ENCODE results near the gene MARCHF2.
"Not testable (repeated sequence)": the region's sequence is repeated elsewhere in the genome, so short reads cannot be mapped to it uniquely, and the experiment has no call there.

MARCHF2 gene

GRCh38 chr19:8396563-8397203, 16.4 kb upstream of the MARCHF2 start:
- no peak overlapping the region for H3K27ac ChIP-seq (ENCODE audit: insufficient read depth, low read depth, low read length, poor library complexity, severe bottlenecking)
- no peaks in the 10 kb centered on the region for H3K27me3 ChIP-seq (ENCODE audit: control insufficient read depth, insufficient read depth, low read length, poor library complexity, severe bottlenecking)
- 60 to 64% methylated on average over 22 of the region's 22 CpGs for WGBS, 2 experiments
- peaks cover 8% of the 10 kb centered on the region for H3K4me1 ChIP-seq (ENCODE audit: control insufficient read depth, insufficient read depth, low read length)
- no peaks in the 10 kb centered on the region for H3K36me3 ChIP-seq (ENCODE audit: control insufficient read depth, insufficient read depth, low read length)
- H3K9me3 ChIP-seq (ENCODE audit: control insufficient read depth, low read length): no peaks in the 10 kb centered on the region
- no peak overlapping the region for H3K4me3 ChIP-seq (ENCODE audit: insufficient read depth, low read depth, low read length)

GRCh38 chr19:8397271-8397670, 15.8 kb upstream of the MARCHF2 start:
- 90 to 92% methylated on average over 7 of the region's 7 CpGs for WGBS, 2 experiments
- Histone ChIP-seq H3K4me1 (ENCODE audit: control insufficient read depth, insufficient read depth, low read length) (peaks cover 4% of the 10 kb centered on the region), H3K4me3 (ENCODE audit: insufficient read depth, low read depth, low read length) (no peak overlapping the region), H3K9me3 (ENCODE audit: control insufficient read depth, low read length) (no peaks in the 10 kb centered on the region), H3K27me3 (ENCODE audit: control insufficient read depth, insufficient read depth, low read length, poor library complexity, severe bottlenecking) (no peaks in the 10 kb centered on the region), H3K36me3 (ENCODE audit: control insufficient read depth, insufficient read depth, low read length) (peaks cover 4% of the 10 kb centered on the region), H3K27ac (ENCODE audit: insufficient read depth, low read depth, low read length, poor library complexity, severe bottlenecking) (no peak overlapping the region)

GRCh38 chr19:8397746-8398310, 15.3 kb upstream of the MARCHF2 start:
- peaks cover 4% of the 10 kb centered on the region for H3K4me1 ChIP-seq (ENCODE audit: control insufficient read depth, insufficient read depth, low read length)
- H3K27me3 ChIP-seq (ENCODE audit: control insufficient read depth, insufficient read depth, low read length, poor library complexity, severe bottlenecking): no peaks in the 10 kb centered on the region
- H3K36me3 ChIP-seq (ENCODE audit: control insufficient read depth, insufficient read depth, low read length): peaks cover 6% of the 10 kb centered on the region
- WGBS, 2 experiments: 93 to 94% methylated on average over 10 of the region's 10 CpGs
- H3K4me3 ChIP-seq (ENCODE audit: insufficient read depth, low read depth, low read length): no peak overlapping the region
- no peak overlapping the region for H3K27ac ChIP-seq (ENCODE audit: insufficient read depth, low read depth, low read length, poor library complexity, severe bottlenecking)
- no peaks in the 10 kb centered on the region for H3K9me3 ChIP-seq (ENCODE audit: control insufficient read depth, low read length)

- Histone ChIP-seq H3K4me1 (ENCODE audit: control insufficient read depth, insufficient read depth, low read length) (peaks cover 4% of the 10 kb centered on the region), H3K27me3 (ENCODE audit: control insufficient read depth, insufficient read depth, low read length, poor library complexity, severe bottlenecking) (no peaks in the 10 kb centered on the region), H3K9me3 (ENCODE audit: control insufficient read depth, low read length) (no peaks in the 10 kb centered on the region), H3K36me3 (ENCODE audit: control insufficient read depth, insufficient read depth, low read length) (peaks cover 6% of the 10 kb centered on the region), H3K4me3 (ENCODE audit: insufficient read depth, low read depth, low read length) (no peak overlapping the region), H3K27ac (ENCODE audit: insufficient read depth, low read depth, low read length, poor library complexity, severe bottlenecking) (no peak overlapping the region)
- WGBS, 2 experiments: 84 to 86% methylated on average over 9 of the region's 9 CpGs
Measured at GRCh38 chr19:8398311-8398771, 14.8 kb upstream of the MARCHF2 start.

GRCh38 chr19:8399681-8400188, 13.4 kb upstream of the MARCHF2 start:
- Histone ChIP-seq H3K27me3 (ENCODE audit: control insufficient read depth, insufficient read depth, low read length, poor library complexity, severe bottlenecking) (no peaks in the 10 kb centered on the region), H3K4me3 (ENCODE audit: insufficient read depth, low read depth, low read length) (no peak overlapping the region), H3K36me3 (ENCODE audit: control insufficient read depth, insufficient read depth, low read length) (peaks cover 10% of the 10 kb centered on the region), H3K27ac (ENCODE audit: insufficient read depth, low read depth, low read length, poor library complexity, severe bottlenecking) (no peak overlapping the region), H3K4me1 (ENCODE audit: control insufficient read depth, insufficient read depth, low read length) (peaks cover 4% of the 10 kb centered on the region), H3K9me3 (ENCODE audit: control insufficient read depth, low read length) (no peaks in the 10 kb centered on the region)
- WGBS, 2 experiments: 95% methylated on average over 34 of the region's 34 CpGs

- H3K9me3 ChIP-seq (ENCODE audit: control insufficient read depth, low read length): no peaks in the 10 kb centered on the region
- H3K4me3 ChIP-seq (ENCODE audit: insufficient read depth, low read depth, low read length): no peak overlapping the region
- H3K4me1 ChIP-seq (ENCODE audit: control insufficient read depth, insufficient read depth, low read length): peaks cover 3% of the 10 kb centered on the region
- 95 to 97% methylated on average over 21 of the region's 21 CpGs for WGBS, 2 experiments
- no peak overlapping the region for H3K27ac ChIP-seq (ENCODE audit: insufficient read depth, low read depth, low read length, poor library complexity, severe bottlenecking)
- H3K27me3 ChIP-seq (ENCODE audit: control insufficient read depth, insufficient read depth, low read length, poor library complexity, severe bottlenecking): no peaks in the 10 kb centered on the region
- peaks cover 15% of the 10 kb centered on the region for H3K36me3 ChIP-seq (ENCODE audit: control insufficient read depth, insufficient read depth, low read length)
Measured at GRCh38 chr19:8401981-8402411, 11.1 kb upstream of the MARCHF2 start.

- no peaks in the 10 kb centered on the region for H3K9me3 ChIP-seq (ENCODE audit: control insufficient read depth, low read length)
- 95% methylated on average over 44 of the region's 44 CpGs for WGBS, 2 experiments
- H3K36me3 ChIP-seq (ENCODE audit: control insufficient read depth, insufficient read depth, low read length): peaks cover 15% of the 10 kb centered on the region
- H3K27ac ChIP-seq (ENCODE audit: insufficient read depth, low read depth, low read length, poor library complexity, severe bottlenecking): no peak overlapping the region
- H3K4me1 ChIP-seq (ENCODE audit: control insufficient read depth, insufficient read depth, low read length): no peaks in the 10 kb centered on the region
- no peak overlapping the region for H3K4me3 ChIP-seq (ENCODE audit: insufficient read depth, low read depth, low read length)
- H3K27me3 ChIP-seq (ENCODE audit: control insufficient read depth, insufficient read depth, low read length, poor library complexity, severe bottlenecking): no peaks in the 10 kb centered on the region
Measured at GRCh38 chr19:8403098-8403819, 9.8 kb upstream of the MARCHF2 start.

- Histone ChIP-seq H3K27ac (ENCODE audit: insufficient read depth, low read depth, low read length, poor library complexity, severe bottlenecking) (no peak overlapping the region), H3K27me3 (ENCODE audit: control insufficient read depth, insufficient read depth, low read length, poor library complexity, severe bottlenecking) (no peaks in the 10 kb centered on the region), H3K4me3 (ENCODE audit: insufficient read depth, low read depth, low read length) (no peak overlapping the region), H3K9me3 (ENCODE audit: control insufficient read depth, low read length) (no peaks in the 10 kb centered on the region), H3K4me1 (ENCODE audit: control insufficient read depth, insufficient read depth, low read length) (no peaks in the 10 kb centered on the region), H3K36me3 (ENCODE audit: control insufficient read depth, insufficient read depth, low read length) (peaks cover 15% of the 10 kb centered on the region)
- 89 to 92% methylated on average over 24 of the region's 24 CpGs for WGBS, 2 experiments
Measured at GRCh38 chr19:8403820-8404109, 9.3 kb upstream of the MARCHF2 start.

- no peaks in the 10 kb centered on the region for H3K9me3 ChIP-seq (ENCODE audit: control insufficient read depth, low read length)
- H3K36me3 ChIP-seq (ENCODE audit: control insufficient read depth, insufficient read depth, low read length): peaks cover 15% of the 10 kb centered on the region
- no peak overlapping the region for H3K27ac ChIP-seq (ENCODE audit: insufficient read depth, low read depth, low read length, poor library complexity, severe bottlenecking)
- no peaks in the 10 kb centered on the region for H3K4me1 ChIP-seq (ENCODE audit: control insufficient read depth, insufficient read depth, low read length)
- no peaks in the 10 kb centered on the region for H3K27me3 ChIP-seq (ENCODE audit: control insufficient read depth, insufficient read depth, low read length, poor library complexity, severe bottlenecking)
- WGBS, 2 experiments: 95 to 96% methylated on average over 18 of the region's 18 CpGs
- H3K4me3 ChIP-seq (ENCODE audit: insufficient read depth, low read depth, low read length): no peak overlapping the region
Measured at GRCh38 chr19:8404391-8405151, 8.5 kb upstream of the MARCHF2 start.

GRCh38 chr19:8410718-8411117, 2.4 kb upstream of the MARCHF2 start:
- H3K9me3 ChIP-seq (ENCODE audit: control insufficient read depth, low read length); H3K36me3 ChIP-seq (ENCODE audit: control insufficient read depth, insufficient read depth, low read length); H3K27me3 ChIP-seq (ENCODE audit: control insufficient read depth, insufficient read depth, low read length, poor library complexity, severe bottlenecking); H3K27ac ChIP-seq (ENCODE audit: insufficient read depth, low read depth, low read length, poor library complexity, severe bottlenecking); H3K4me3 ChIP-seq (ENCODE audit: insufficient read depth, low read depth, low read length); H3K4me1 ChIP-seq (ENCODE audit: control insufficient read depth, insufficient read depth, low read length): not testable (repeated sequence)
- whole genome bisulfite sequencing, 2 experiments: 90 to 91% methylated on average over 13 of the region's 13 CpGs

All from ectodermal cell (in vitro differentiated cells).